C4-2B (cell line): Measurements from ENCODE around the gene PDP2.

Experiments used
- CTCF ChIP-seq: fragments of 450-650 bp; conservative IDR thresholded peaks from 2 replicates; pipeline ENCODE4 v1.5.1; 2017; ENCODE audit warnings: mild to moderate bottlenecking
- ZFX ChIP-seq: fragments of 450-650 bp; IDR thresholded peaks from 2 replicates; pipeline ENCODE4 v1.6.1; 2017

GRCh38 chr16:66857437-66857836 is 22.9 kb upstream of the PDP2 start:
- no peak for TF ChIP-seq CTCF
- no peak for TF ChIP-seq ZFX
